GM21737 (cell line): ENCODE measurements around the gene HPDL.
A peak's percentile ranks its signal among the peaks of the same experiment; 100 is the strongest.

ENCODE experiments used
- ATAC-seq: cut with Tn5 transposase; IDR thresholded peaks from one replicate; pipeline ENCODE4 v1.9.1; 2021; ENCODE audit warnings: mild to moderate bottlenecking, moderate library complexity; ENCODE audit not compliant: unreplicated experiment

The HPDL gene

DNA sequence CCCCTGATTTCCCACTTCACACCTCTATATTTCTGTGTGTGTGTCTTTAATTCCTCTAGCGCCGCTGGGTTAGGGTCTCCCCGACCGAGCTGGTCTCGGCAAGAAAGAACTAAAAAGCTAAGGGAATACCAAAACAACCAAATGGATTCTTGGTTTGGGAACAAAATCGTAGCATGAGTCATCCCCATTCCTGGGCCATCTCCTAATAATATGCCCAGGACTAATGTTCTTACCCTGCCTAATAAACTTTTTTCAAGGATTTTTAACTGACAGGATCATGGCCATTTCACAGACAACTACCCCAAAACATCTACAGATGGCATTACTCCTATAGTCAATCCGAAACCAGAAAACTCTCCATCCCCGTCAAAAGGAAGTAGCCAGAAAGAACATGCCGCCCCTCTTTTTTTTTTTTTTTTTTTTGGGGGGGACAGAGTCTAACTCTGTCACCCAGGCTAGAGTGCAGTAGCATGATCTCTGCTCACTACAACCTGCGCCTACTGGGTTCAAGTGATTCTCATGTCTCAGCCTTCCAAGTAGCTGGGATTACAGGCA lies 4.1 kb upstream of the HPDL start:
- ATAC-seq: no peak

GRCh38 chr1:45325851-45326506 lies 716 bp upstream of the HPDL start:
- ATAC-seq: no peak

DNA sequence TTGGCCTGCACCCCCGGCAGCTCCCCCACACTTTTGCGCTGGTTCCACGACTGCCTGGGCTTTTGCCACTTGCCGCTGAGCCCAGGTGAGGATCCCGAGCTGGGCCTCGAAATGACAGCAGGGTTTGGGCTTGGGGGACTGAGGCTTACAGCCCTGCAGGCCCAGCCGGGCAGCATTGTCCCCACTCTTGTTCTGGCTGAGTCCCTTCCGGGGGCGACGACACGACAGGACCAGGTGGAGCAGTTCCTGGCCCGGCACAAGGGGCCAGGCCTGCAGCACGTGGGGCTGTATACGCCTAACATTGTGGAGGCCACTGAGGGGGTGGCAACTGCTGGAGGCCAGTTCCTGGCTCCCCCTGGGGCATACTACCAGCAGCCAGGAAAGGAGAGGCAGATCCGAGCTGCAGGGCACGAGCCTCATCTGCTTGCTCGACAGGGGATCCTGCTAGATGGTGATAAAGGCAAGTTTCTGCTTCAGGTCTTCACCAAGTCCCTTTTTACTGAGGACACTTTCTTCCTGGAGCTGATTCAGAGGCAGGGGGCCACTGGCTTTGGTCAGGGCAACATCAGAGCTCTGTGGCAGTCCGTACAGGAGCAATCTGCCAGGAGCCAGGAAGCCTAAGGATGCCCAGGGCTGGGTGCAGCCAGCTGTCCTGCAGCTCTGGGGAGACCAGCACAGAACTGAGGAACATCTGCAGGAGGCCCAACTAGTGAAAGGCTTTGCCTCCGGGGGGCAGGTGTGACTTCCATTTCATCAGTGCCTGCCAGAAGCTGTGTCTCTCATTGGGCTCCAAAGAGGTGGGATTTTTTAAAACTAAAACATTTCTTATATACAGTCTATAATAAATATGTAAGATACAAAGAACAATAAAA lies 1.2 kb downstream of the HPDL start:
- no peak for ATAC-seq

- no peak for ATAC-seq
Observed at GRCh38 chr1:45328680-45329079, 2.0 kb downstream of the HPDL start.

DNA sequence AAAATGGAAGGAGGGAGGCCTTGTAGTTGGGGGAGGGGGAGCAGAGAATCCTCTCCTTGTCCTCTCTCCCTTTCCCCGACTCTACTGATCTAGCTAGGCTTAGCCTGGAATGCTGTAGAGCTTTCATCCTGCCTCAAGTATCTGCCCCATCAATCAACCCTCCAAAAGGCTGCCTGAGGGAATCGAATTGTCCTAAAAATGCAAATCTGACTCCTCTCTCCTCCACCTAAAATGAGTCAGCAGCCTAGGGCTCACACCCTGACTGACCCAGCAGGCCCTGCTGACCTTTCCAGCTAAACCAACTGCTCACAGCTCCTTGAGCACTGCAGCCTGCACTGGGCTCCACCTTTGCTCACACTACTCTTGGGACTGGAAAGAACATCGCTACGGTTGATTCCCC lies 2.8 kb downstream of the HPDL start:
- no peak for ATAC-seq

DNA sequence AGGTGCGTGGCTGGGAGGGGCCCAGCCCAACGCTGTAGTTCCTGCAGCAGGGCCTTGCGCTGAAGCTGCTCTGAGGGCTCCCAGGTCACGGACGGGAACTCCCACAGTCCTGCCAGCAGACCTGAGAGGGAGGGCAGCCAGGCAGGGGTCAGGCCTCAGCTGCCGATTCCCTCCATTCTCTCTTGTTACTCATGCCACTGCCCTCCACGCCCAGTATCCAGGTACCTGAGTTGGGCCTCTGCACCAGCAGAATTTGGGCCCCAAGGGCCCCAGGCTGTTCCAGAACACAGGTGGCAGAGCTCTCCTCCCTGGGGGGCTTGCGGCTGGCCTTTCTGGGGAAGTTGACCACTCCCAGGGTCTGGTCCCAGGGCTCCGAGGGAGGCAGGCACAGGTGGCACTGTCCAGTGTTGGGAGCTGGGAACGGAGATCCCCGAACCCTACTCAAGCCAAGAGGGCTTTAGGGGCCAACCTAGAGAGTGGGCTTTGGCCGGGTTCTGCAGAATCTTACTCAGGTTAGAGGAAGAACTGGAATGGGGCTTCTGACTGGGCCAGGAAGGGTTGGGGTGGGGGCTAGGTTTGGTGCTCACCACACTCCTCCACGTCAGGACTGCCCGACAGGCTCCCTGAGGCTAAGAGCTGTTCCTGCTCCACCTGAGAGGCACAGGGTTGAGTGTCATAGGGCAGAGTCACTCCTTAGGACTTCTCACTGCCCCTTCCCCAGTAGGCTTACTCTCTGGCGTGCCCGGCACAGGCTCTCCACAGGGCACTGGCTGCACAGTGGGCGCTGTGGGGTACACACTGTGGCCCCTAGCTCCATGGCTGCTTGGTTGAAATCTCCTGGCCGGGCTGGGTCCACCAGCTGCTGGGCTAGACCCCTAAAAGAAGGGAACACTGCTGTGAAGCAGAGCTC lies 5.0 kb downstream of the HPDL start:
- no peak for ATAC-seq

DNA sequence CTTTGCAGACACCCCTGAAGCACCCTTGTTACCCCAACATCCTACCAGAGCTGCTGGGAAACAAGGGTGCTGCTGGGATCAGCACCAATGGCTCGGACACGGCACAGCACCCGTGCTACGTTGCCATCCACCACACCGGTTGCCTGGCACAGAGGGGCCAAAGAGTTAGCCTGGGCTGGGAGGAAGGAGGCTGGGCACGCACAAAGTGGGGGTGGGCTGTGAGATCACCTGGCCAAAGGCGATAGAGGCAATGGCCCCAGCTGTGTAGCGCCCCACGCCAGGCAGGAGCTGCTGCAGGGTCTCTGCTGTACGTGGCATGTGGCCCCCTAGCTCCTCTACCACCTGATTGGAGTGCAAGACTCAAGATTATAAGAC lies 5.6 kb downstream of the HPDL start:
- no peak for ATAC-seq

DNA sequence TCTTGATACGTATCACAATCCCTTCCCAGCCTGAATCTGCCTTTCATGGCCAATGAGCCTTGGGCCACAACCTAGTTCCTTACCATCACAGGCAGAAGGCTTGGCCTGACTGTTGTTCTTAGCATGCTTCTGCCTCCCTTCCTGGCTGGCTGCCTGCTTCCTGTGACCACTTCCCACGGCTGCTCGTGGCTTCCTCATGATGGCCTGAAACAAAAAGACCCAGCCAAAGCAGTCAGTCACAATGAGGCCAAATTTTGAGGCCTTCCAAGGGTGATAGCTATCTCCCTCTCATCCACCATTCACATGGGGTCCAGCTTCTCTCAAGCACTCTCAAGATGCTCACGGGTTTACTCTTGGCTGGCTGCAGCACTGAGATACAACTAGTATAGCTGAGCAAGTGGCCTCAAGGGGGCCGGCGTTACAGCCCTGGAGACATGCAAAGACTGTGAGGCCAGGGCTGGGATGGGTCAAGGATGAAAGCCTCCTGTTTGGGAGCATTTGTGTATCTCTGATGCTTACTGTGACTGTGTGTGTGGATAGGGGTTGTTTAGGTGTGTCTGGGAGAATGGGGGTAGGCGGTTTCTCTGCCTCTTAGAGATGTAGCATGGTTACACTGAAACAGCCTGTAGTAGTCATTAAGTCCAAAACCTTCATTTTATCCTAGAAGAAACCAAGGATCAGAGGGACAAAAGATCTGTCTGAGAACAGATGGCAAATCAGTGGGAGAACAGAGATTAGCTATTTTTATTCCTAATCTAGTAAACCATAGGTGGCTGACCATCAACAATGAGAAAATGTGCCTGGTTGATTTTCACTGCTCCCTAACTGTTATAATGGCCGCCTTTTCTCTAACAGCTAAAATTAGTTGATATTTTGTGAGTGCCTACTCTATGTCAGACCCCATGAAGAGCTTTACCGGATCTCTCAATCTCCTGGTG lies 7.9 kb downstream of the HPDL start:
- ATAC-seq: no peak

- ATAC-seq: no peak
Observed at GRCh38 chr1:45335855-45336324, 9.2 kb downstream of the HPDL start.

- no peak for ATAC-seq
Observed at GRCh38 chr1:45337630-45338325, 11.1 kb downstream of the HPDL start.

GRCh38 chr1:45339789-45340558 lies 13.3 kb downstream of the HPDL start, which contains the start of the genes MUTYH and TOE1:
MUTYH (minus strand) TSS chr1:45340440; CDS start chr1:45334505, 5,935 bp downstream.
TOE1 (plus strand) TSS chr1:45340170; CDS start chr1:45340253, 83 bp downstream.
- ATAC-seq: peak; percentile 78

DNA sequence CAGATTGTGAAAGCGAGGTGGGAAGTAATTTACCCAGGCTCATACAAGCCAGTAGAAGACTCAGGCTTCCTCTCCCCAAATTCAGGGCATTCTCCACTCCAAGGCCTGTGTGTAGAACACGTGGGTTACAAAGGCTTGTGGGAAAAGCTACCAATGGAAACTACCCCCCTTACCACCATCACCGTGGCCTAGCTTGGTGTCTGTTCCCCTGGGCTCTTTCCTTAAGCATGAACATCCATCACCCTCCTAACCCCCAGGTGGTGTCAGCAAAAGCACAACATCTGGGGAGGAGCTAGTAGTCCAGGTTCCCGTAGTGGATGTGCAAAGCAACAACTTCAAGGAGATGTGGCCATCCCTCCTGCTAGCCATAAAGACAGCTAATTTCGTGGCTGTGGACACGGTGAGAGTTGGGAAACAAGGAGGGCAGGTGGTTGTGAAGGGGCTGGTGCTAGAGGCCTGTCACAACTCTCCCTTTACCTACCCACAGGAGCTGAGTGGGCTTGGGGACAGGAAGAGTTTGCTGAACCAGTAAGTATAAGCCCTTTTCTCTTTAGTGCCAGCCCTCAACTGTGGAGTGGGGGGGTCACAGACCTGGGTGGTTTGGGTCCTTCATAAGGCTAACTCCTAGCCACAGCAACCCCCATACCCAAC lies 14.2 kb downstream of the HPDL start:
- no peak for ATAC-seq

DNA sequence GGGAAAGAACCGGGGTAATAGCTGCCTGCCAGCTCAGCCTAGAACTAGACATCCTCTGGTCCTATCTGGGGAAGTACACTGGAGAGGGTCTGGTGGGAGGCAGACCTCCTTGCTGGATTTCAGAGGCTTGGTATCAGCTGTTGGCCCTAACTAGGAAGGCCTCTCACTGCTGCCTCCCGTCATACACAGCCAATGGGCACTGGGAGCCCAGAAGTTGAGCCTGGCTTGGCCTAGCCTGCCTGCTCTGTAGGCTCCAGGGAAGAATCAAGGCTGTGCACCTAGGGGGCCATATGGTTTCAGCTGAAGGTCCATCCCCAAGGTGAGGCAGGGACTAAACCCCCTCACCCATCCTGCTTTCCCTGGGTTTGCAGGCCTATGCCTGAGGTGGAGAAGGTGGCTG lies 17.8 kb downstream of the HPDL start:
- no peak for ATAC-seq

GRCh38 chr1:45345014-45345413 lies 18.3 kb downstream of the HPDL start:
- ATAC-seq: no peak

- no peak for ATAC-seq
Observed at GRCh38 chr1:45346473-45346872, 19.8 kb downstream of the HPDL start.

DNA sequence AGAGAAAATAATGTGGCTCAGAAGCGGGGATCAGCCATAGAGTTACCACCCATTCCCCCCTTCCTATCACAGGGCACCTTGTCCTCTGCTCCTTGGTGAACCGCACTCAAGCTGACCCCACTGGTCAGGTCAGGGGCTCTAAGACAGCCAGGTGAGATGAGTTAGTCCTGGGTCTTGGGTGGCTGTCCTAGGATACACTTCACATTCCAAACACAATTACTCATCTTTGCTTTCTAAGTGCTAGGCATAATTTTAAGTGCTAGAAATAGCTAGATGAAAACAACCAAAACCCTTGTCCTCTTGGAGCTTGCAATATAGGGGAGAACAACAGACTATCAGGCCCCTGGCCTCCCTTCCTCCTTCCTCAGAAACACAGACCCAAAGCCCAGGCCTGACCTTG lies 21.3 kb downstream of the HPDL start:
- ATAC-seq: no peak

GRCh38 chr1:45348609-45348965 lies 21.9 kb downstream of the HPDL start:
- ATAC-seq: no peak
